ENCODE results near the gene MAP2K4.
"Not testable (repeated sequence)": the region's sequence is repeated elsewhere in the genome, so short reads cannot be mapped to it uniquely, and the experiment has no call there.

The MAP2K4 gene

DNA sequence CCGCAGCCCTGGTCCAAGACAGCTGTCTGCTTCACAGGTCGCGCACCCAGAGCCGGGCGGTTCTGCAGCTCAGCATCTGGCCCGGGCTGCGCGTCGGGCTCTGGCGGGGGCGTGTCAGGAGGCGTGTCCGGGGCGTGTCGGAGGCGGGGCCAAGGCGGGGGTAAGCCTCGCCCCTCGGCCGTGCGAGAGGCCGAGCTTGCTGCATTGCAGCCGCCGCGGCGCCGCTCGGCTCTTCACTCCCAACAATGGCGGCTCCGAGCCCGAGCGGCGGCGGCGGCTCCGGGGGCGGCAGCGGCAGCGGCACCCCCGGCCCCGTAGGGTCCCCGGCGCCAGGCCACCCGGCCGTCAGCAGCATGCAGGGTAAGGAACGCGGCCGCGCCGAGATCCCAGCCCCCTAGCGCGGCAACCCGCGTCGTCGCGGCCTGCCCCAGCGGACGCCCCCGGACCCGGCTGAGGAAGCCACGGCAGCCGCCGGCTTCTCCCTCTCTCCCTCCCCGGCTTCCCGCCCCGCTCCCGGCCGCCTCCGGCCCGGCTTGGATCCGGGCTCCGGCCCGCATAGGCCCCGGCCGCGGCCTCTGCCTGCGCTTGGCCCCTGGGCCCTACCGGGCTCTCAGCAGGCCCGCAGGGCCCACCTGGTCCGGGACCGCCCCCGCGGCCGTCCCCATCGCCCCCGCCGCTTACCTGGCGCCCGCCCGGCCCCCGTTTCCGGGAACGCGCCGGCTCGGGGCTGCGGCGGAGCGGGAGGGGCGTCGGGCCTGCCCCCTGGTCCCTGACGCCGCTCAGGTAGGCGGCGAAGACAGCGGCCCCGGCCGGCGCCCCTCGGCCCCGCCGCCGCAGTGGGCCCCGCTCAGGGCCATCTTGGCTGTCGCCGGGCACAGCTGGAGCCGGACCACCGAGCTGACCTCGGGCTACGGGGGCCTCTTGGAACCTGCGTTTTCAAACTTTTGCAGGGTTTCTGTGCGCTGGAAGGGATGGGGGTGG lies at the start of gene MAP2K4:
Gene MAP2K4, plus strand, starts transcription at position 236 of the 981 bp plus-strand sequence. Its CDS starts 10 bp downstream, at position 246.
- DNase-seq (ENCODE audit: extremely low read depth in 1 of 2, low read depth in 1 of 2): peak; percentile 76 to 95

DNA sequence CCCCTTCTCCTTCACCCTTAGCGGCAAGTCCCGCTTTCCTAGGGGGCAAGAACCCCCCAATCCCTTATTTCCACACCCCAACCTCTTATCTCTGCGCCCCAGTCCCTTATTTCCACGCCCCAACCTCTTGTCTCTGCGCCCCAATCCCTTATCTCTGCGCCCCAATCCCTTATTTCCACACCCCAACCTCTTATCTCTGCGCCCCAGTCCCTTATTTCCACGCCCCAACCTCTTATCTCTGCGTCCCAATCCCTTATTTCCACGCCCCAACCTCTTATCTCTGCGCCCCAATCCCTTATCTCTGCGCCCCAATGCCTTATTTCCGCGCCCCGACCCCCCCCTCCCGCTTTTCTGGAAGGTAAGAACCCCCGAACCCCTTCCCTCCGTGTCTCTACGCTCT lies 47.9 kb upstream of the MAP2K4 start:
- DNase-seq (ENCODE audit: extremely low read depth in 1 of 2, low read depth in 1 of 2): not testable (repeated sequence)

DNA sequence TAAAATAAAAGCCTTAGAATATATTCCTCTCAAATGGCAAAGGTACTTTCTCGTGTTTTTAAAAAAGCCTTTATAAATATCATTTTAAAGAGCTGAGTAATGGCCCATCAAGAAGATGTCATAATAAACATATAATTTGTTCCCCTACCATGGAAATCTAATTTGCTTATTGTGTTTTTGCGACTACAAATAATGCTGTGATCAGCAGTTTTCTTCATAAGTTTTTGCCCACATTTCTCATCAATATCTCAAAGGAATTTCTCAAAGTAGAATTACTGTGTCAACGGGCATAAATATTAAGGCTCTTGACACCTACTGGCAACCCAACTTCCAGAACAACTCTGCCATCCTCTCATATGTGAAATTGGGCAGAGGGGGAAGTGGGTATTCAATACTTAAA lies 40.9 kb upstream of the MAP2K4 start:
- no peak for DNase-seq (ENCODE audit: extremely low read depth in 1 of 2, low read depth in 1 of 2)

DNA sequence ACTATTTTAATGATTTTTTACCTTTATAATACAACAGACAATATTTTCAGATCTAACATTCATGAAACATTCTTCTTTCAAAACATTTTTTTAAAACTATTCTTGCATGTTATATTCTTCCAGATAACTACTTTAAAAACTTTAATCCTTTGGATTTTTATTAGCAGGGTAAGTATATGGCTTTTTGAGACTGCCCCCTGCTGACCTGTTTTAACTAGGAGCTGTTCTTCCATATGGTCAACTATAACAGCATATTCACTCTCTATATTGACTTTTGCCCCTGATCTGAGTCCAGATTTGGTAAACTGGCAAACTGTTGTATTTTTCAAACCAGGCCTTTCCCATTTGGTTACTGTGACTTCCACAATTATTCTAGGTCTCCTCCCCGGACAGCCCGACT lies 39.9 kb upstream of the MAP2K4 start:
- no peak for DNase-seq (ENCODE audit: extremely low read depth in 1 of 2, low read depth in 1 of 2)

DNA sequence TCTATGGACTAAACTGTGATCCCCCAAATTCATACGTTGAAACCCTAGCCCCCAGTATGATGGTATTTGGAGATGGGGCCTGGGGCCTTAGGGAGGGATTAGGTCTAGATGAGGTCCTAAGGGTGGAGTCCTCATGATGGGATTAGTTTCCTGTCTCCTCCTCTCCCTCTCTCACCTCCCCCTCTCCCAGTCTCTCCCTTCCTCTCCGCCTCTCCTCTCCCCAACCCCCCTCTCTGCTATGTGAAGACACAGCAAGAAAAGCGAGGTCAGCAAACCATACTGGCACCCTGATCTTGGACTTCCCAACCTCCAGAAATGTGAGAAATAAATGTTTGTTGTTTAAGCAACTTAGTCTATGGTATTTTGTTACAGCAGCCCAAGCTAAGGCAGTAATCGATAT lies 38.8 kb upstream of the MAP2K4 start:
- DNase-seq (ENCODE audit: extremely low read depth in 1 of 2, low read depth in 1 of 2): no peak

DNA sequence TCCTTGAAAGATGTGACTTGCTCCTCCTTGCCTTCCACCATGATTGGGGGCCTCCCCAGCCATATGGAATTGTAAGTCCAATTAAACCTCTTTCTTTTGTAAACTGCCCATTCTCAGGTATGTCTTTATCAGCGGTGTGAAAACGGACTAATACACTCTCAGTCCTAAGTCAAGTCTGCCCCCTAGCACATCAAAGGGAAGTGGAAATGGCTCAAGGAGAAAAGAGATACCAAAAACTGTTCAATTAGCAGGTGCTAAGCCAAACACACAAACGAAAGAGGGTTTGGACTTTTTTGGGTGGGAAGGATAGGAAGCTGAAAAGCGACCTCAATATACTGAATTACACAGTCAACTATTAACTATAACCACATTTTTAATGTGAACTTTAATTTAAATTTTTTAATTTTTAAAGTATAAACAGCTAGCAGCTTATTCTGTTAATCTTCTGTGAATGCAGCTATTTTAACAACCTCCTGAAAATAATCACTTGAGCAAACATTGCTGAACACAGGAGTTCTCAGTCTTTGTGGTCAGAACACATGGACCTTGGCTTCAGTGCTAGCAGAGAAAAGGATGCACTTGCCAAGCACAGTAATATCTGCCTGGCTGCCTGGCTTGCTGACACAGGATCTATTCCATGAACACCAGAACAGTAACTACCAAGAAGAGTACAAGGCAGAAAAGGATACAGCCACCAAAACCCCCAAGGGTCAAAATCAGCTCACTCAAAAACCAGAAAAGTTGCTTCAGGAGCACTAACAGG lies 34.3 kb upstream of the MAP2K4 start:
- no peak for DNase-seq (ENCODE audit: extremely low read depth in 1 of 2, low read depth in 1 of 2)

DNA sequence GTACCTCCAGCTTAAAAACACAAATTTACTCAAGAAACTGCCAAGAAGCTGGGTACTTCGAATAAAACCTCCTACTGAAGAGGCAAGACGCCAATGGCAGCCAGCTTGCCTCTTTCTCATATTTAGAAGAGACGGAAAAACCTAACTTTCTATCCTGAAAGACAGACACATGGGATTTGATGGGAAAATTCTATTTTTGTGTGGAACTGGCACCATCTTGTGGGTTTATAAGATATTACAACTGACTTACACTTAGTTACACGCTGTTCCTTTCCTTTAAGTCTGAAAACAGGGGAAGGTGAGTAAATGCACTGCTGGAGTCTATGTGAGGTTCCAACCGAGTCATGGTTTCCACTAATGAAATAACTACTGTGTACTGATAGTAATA lies 33.7 kb upstream of the MAP2K4 start:
- DNase-seq (ENCODE audit: extremely low read depth in 1 of 2, low read depth in 1 of 2): no peak

DNA sequence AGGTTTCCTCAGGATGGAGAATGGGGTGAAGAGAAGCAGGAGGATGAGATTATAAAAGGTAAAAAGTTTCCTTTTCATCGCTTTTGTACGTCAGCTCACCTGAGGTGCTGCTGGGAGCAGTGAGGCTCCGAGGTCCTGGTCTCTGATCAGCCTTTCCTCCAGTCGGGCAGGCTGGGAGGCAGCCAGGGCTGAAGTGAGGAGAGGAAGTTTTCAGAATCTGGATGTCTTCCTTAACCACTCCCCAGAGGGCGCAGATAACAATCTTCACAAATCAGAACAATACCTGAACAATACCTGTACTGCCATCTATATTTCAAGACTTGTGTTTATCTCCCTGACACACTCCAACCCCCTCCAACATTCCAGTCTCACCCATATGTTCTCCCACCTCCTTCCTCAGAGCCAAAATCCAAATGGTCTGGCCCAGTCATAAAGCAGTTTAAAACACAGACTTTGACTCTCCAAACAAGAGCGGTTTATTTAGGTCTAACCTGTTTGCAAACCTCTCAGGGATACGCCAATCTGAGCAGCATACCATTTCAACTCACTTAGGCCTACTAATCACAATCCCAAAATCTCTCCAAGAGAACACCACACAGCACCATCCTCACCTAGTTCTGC lies 30.2 kb upstream of the MAP2K4 start:
- DNase-seq (ENCODE audit: extremely low read depth in 1 of 2, low read depth in 1 of 2): no peak

DNA sequence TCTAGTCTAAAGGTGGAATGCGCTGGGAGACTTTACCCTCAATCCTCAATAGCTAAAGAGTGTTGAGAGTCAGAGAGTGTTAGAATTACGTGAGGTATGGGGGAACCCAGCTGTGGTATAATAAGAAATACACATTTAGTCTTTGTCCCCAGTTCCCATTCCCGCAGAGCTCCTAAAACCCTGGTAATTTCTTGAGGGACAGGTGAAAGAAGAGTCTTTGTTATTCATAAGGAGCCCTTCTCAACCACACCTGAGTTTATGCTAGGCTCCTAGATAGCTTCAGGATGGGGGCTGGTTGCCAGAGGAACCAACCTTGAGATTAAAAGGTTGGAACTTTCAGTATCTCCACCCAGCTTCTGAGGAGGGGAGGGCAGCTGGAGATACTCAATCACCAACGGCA lies 29.2 kb upstream of the MAP2K4 start:
- DNase-seq (ENCODE audit: extremely low read depth in 1 of 2, low read depth in 1 of 2): no peak

DNA sequence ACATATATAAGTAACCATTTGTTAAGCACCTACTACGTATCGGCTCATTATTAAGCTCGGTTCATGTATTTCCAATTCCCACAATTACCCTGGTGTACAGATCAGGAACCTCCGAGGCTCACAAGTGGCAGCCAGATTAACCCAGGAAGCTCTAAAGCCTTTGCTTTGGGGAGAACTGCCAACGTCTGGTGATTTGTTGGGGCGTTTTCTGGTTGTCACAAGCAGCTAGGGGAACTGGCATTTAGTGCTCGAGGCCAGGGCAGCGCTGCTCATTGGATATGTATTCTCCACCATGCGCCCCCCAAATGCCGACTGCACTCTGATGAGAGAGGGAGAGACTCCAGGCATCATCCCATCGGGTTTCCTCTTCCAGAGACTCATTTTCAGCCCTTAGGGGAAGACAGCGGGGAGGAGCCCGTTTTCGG lies 23.9 kb upstream of the MAP2K4 start:
- DNase-seq (ENCODE audit: extremely low read depth in 1 of 2, low read depth in 1 of 2): no peak

DNA sequence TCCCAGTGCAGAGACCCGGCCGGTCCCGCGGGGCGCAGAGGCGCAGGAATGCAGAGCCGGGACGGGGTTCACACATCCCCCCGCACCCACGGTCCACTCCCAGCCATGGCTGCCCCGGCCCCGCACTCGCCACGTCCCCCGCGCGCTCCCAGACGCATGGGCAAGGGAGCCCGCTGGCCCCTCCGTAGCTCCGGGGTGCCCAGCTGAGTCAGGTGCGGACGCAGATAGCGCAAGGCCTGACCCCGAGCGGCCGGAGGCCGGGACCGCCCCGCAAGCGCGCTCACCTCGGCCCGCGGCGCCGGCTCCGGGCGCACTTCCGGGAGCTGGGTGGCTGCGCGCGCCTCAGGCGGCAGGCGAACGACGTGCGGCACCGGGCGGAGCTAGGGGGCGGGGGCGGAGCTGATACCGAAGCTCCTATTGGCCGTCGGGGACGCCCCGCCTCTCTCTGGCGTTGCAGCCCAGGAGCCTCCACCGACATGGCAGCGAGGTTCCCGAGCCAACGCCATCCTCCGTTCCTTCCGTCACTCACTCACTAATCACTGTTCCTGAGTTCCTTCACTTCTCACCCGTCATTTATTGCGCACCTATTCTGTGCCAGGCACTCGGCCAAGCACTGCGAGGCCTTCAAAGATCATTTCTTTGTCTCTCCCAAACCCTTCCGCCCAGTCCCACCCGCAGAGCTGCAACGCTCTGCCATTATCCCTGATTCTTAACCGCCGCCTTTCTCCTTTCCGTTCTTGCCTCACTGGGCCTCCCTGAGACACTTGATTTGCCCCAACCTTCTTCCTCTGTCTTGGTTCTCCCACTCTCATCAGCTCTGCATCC lies 23.3 kb upstream of the MAP2K4 start, which contains the start of gene ZNF18:
Gene ZNF18, minus strand, starts transcription at position 329 of the 825 bp plus-strand sequence. CDS start 4,646 bp downstream, outside the sequence.
- peak; percentile 87 to 95 for DNase-seq (ENCODE audit: extremely low read depth in 1 of 2, low read depth in 1 of 2)

DNA sequence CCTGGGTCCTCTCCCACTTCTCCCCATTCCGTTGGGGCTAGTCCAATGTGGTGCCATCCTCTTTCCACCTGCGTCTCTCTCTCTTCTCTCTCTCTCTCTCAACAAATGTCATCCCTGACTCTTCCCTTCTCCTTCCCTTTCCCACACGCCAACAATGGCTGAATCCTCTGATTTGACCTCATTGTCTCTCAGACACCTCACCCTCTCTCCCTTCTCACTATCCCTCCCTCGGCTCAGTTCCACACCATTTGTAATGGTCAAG lies 22.8 kb upstream of the MAP2K4 start:
- no peak for DNase-seq (ENCODE audit: extremely low read depth in 1 of 2, low read depth in 1 of 2)

DNA sequence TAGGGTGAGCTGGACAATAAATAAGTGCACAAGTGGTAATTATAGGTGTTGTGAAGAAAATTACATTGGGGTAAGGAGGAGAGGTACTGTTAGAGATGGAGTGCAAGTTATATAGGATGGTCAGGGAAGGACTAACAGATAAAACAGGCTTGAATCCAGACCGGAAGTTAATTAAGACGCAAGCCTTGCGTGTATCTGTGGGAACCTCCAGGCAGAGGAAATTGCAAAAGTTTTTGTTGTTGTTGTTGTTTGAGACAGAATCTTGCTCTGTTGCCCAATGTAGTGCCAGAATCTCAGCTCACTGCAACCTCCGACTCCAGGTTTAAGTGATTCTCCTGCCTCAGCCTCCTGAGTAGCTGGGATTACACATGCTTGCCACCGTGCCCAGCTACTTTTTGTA lies 21.0 kb upstream of the MAP2K4 start:
- DNase-seq (ENCODE audit: extremely low read depth in 1 of 2, low read depth in 1 of 2): no peak

DNA sequence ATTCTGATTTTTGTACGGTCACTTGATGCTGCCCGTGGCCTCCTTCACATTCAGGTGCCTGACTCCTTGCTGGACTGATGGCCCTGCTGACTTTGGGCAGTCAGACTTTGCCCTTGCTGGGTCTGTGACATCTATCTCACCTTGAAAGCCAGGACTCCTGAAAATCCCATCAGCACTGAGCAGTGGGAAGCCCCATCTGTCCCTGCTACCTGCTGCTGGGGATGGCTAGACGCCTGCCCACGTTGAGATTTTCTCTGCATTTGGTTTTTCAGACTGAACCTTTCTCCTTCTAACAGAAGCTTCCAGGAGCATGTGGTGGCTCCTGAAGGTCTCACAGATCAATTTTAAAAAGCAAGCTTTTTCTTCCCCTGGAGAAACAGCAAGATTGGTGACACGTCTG lies 13.2 kb upstream of the MAP2K4 start:
- no peak for DNase-seq (ENCODE audit: extremely low read depth in 1 of 2, low read depth in 1 of 2)

DNA sequence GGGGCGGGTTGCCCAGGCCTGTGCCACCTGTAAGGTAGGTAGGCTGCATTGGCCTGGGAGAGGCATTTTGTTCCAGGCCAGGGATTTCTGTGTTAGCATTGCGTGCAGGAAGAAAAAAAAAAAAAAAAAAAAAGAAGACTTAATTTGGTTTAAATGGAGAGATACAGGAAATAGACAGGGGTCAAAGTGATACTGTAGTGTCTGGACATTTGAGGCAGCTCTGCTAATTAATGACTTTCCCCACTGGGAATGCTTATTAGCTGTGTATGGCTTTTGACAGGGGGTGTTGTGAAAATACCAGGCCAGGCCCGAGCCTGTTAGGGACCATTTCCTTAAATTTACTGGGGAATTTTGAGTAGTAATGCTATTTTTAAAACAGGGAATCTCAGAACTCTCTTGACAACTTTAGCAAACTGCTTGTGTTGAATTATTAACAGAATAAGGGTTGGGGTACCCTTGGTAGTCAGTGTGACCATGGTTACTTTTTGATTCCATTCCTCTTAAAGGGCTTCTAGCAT lies 1.0 kb downstream of the MAP2K4 start:
- no peak for DNase-seq (ENCODE audit: extremely low read depth in 1 of 2, low read depth in 1 of 2)

DNA sequence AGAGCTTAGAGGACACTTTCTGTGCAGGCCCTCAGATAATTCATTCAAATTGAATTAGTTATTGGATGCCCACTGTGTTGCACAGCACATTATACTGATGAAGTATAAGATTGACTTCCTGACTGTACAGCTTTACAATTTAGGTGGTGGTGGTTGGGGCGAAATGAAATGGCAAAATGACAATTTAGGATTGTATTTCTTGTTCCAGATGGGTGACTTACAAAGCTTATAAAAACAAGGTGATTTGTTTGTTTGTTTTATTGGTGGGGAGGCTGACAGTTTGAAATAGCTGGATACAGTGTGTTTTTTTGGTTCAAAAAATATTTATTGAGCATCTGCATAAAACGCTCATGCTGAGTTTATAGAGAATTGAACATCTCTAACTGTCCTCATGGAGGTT lies 1.6 kb downstream of the MAP2K4 start:
- no peak for DNase-seq (ENCODE audit: extremely low read depth in 1 of 2, low read depth in 1 of 2)

DNA sequence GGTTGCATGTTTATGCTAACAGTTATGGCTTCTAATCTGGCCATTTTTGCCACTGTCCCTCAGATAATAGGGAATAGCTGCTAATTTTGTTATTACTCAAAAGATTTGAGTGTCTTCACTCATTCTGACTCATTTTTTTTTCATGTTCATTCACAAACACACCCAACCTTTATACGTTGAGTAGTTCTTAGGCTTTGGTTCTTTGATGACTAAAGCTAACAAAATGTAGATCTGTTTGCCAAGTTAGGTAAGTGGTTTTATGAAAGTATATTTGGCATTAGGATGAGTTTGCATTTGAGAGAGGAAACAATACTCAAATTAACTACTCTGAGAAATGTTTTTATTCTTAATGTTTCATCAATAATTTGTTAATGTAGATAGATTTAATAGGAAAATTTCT lies 3.6 kb downstream of the MAP2K4 start:
- DNase-seq (ENCODE audit: extremely low read depth in 1 of 2, low read depth in 1 of 2): no peak

DNA sequence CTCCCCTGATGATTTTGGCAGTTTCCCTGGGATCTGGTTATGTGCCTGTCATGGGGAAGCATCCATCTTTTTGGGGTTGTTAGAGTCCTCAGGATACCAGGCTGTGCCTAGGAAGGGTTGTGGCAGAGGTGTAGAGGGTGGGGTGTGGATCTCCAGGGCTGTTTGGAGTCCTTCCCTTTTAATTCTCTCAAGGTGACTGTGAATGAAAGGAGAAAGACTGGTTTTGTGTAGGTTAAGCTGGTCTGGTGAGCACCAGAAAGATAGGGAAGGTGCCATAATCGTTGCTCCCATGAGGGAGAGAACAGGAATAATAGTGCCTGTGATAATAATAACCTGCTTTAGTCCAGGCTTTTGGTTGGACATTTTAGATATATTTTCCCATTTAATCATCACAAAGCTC lies 7.0 kb downstream of the MAP2K4 start:
- DNase-seq (ENCODE audit: extremely low read depth in 1 of 2, low read depth in 1 of 2): no peak

DNA sequence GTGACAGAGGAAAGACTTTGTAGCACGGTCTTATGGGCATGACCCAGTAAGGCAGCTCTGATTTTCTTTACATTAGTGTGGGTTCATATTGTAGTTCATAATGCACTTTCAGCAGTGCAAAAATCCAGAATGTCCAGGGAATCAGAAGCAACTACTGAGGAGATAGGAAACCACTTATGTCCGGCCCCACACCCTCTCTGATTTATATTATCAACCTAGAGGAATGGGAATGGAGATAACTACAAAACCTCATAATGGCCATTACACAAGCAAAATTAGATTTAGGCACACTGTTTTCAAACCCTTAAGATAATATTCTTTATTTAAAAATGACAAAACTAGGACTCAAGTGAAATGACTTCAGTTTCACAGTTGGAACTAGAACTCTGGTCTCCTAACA lies 7.9 kb downstream of the MAP2K4 start:
- DNase-seq (ENCODE audit: extremely low read depth in 1 of 2, low read depth in 1 of 2): no peak

DNA sequence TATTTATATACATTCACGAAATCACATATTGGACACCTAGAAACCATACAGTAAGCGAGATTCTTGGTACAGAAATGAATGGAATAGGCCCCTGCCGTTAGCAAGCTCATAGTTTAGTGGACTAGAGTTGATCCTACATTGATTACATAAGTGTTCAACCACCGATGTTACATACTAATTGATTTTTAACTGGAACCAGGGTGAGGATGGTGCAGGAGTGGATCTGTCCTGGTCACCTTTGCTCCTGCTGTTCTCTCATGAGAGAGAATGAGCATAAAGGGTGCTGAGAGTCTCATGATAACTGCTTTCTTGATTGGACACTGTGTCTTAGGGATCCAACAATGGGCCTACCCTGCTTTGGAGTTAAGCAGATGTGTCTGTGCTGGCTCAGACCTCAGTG lies 13.9 kb downstream of the MAP2K4 start:
- no peak for DNase-seq (ENCODE audit: extremely low read depth in 1 of 2, low read depth in 1 of 2)

DNA sequence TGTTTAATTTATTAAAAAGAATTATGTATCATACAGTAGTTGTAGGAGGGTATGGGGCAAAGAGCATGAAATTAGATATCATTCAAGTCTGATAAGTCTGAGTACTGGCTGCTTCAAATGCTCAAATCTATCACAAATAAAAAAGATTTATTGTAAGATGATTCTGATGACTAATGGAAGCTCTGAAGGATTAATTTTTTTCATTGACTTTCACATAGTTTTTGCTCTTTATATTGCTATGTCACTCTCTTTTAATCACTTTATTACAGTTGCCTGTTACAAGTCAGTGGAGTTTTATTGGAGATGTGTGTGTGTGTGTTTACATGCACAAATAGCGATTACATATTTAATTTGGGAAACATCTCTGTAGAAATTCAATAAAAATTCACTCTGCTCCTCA lies 15.0 kb downstream of the MAP2K4 start:
- DNase-seq (ENCODE audit: extremely low read depth in 1 of 2, low read depth in 1 of 2): no peak
